HK-2 (cell line): ENCODE results near the gene MYOC.
"Not testable (repeated sequence)": the region's sequence is repeated elsewhere in the genome, so short reads cannot be mapped to it uniquely, and the experiment has no call there.

ENCODE experiments used
- DNase-seq: peaks from one replicate; pipeline ENCODE4 v3.0.0-alpha.2; 2018; ENCODE audit not compliant: unreplicated experiment

MYOC gene

GRCh38 chr1:171652234-171652822 is at the start of gene MYOC:
Gene MYOC, minus strand, starts transcription at chr1:171652688. Its CDS starts 77 bp downstream, at chr1:171652611.
- DNase-seq = no peak

GRCh38 chr1:171699531-171699930 is 47.0 kb upstream of the MYOC start:
- DNase-seq = no peak

GRCh38 chr1:171695772-171696171 is 43.3 kb upstream of the MYOC start:
- not testable (repeated sequence) for DNase-seq

- DNase-seq = not testable (repeated sequence)
These were observed 41.1 kb upstream of the MYOC start for GRCh38 chr1:171693541-171693940.

GRCh38 chr1:171683870-171684269 is 31.4 kb upstream of the MYOC start:
- DNase-seq = no peak

GRCh38 chr1:171680339-171680738 is 27.9 kb upstream of the MYOC start:
- no peak for DNase-seq

GRCh38 chr1:171676823-171677222 is 24.3 kb upstream of the MYOC start:
- no peak for DNase-seq

- DNase-seq = no peak
These were observed 22.2 kb upstream of the MYOC start for GRCh38 chr1:171674431-171675405.

GRCh38 chr1:171670739-171671138 is 18.3 kb upstream of the MYOC start:
- no peak for DNase-seq

- no peak for DNase-seq
These were observed 15.9 kb upstream of the MYOC start for GRCh38 chr1:171668372-171668771.

GRCh38 chr1:171666114-171666769 is 13.8 kb upstream of the MYOC start:
- DNase-seq = no peak

- DNase-seq = no peak
These were observed 12.5 kb upstream of the MYOC start for GRCh38 chr1:171664976-171665375.

GRCh38 chr1:171663854-171664575 is 11.5 kb upstream of the MYOC start:
- DNase-seq = no peak

GRCh38 chr1:171663036-171663853 is 10.8 kb upstream of the MYOC start:
- DNase-seq = no peak

- no peak for DNase-seq
These were observed 8.7 kb upstream of the MYOC start for GRCh38 chr1:171661076-171661650.

- not testable (repeated sequence) for DNase-seq
These were observed 3.7 kb upstream of the MYOC start for GRCh38 chr1:171656206-171656605.

- no peak for DNase-seq
These were observed 3.2 kb upstream of the MYOC start for GRCh38 chr1:171655746-171656116.

- peak; percentile 37 for DNase-seq
These were observed 2.7 kb upstream of the MYOC start for GRCh38 chr1:171654942-171655745.

- DNase-seq = no peak
These were observed 1.9 kb upstream of the MYOC start for GRCh38 chr1:171654201-171654941.
